NB4 (cell line): ENCODE data around the gene COL6A3.

Source experiments
- CTCF ChIP-seq: IDR thresholded peaks from one replicate; pipeline ENCODE4 v1.5.1; 2012; ENCODE audit warnings: low read depth, low read length
- MAX ChIP-seq: IDR thresholded peaks from 2 replicates; pipeline ENCODE4 v1.6.1; 2011; ENCODE audit warnings: low read depth, low read length
- POLR2A ChIP-seq: IDR thresholded peaks from 2 replicates; pipeline ENCODE4 v1.6.1; 2011; ENCODE audit warnings: mild to moderate bottlenecking; ENCODE audit not compliant: insufficient read length; ENCODE audit errors: extremely low read depth

DNA sequence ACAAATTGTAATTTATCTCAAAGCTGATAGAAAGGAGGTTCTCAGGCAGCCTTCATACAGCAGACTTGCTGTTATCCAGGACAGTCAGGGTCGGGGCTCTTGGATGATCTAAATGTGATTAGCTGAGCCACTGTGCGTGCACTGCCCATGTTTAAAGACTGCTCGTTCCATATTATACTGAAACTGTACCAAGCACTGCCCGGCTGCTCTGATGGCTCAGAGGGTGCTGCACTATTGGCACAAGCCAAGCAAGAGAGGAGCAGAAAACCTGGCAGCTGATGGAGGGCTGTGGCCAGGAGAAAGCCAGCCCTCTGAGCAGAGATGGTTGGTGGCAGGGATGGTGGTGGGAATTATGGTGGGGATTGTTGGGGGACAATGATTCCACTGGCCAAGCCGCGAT lies 63.4 kb downstream of the COL6A3 start:
- no peak for TF ChIP-seq CTCF
- no peak for TF ChIP-seq POLR2A
- TF ChIP-seq MAX = no peak
